GM19240 (cell line): ENCODE measurements around the gene ZNF32.

ENCODE experiments used
- DNase-seq: peaks from one replicate; pipeline ENCODE4 v3.0.0; 2011; ENCODE audit warnings: low spot score; ENCODE audit not compliant: insufficient read length

Gene ZNF32

GRCh38 chr10:43648398-43649184, at the start of gene ZNF32:
TSS of gene ZNF32 (minus strand) at chr10:43648881. CDS start at chr10:43646133, 2,748 bp downstream.
- DNase-seq = peak; percentile 87

- DNase-seq = no peak
Measured at GRCh38 chr10:43698156-43698555, 49.5 kb upstream of the ZNF32 start.

GRCh38 chr10:43696909-43697483, 48.3 kb upstream of the ZNF32 start:
- no peak for DNase-seq

- no peak for DNase-seq
Measured at GRCh38 chr10:43695730-43696129, 47.0 kb upstream of the ZNF32 start.

- no peak for DNase-seq
Measured at GRCh38 chr10:43695321-43695720, 46.6 kb upstream of the ZNF32 start.

- DNase-seq = no peak
Measured at GRCh38 chr10:43694526-43694925, 45.8 kb upstream of the ZNF32 start.

- DNase-seq = no peak
Measured at GRCh38 chr10:43693602-43694001, 44.9 kb upstream of the ZNF32 start.

- DNase-seq = no peak
Measured at GRCh38 chr10:43692051-43692825, 43.6 kb upstream of the ZNF32 start.

DNA sequence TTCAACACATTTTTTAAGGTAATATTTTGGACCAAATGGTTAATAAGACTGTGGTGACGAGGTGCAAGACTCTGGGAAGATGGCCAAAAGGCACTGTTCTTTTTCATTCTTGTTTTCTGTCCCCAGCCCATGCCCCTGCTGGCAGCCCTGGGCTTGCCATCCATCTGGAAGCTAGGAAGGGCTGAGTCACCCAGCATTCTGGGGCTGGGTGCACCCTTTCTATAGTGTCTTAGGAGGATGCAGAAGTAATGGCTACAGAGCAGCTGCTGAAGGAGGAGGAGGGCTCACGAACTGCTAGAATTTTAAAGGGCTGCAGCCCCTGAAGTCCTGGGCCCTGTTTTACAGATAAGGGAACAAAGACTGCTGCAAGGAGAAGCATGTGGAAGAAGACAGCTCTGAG, 42.8 kb upstream of the ZNF32 start:
- DNase-seq = no peak

DNA sequence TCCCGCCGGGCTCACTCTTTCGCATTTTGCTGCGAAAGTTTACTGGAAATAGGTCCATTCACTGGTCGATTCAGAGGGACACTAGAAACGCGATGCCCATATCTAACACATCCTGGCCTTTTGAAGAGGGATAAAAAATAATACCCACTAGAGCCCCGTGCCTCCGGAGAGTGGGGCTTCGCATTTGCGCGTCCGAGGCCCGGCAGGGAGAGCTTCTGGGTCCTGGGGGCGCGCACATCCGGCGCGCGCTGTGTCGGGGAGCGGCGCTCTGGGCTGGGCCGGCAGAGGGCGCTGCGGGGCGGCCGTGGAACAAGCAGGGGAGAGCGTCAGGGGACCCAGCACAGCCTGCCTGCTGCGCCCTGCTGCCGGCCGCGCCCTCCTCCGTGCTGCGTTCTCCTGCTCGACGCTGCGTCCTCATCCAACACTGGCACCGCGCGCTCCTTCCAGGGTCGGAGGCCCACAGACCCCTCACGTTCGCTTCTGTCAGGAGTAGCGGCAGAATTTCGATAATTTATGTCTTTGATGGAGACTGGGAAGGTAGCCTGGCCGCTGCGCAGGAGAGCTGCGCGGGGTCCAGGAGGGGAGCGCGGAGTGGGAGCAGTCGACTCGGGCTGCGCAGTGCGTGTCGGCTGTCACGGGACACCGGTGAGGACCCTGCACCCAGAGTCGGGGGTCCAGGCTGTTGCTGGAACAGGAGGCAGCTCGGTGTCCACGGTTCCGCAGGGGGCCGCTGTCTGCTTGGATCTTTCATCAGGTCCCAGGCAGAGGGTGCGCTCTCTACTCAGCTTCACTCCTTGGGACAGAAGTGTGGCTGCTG, 41.5 kb upstream of the ZNF32 start:
- peak; percentile 74 for DNase-seq

- no peak for DNase-seq
Measured at GRCh38 chr10:43689618-43689954, 40.9 kb upstream of the ZNF32 start.

GRCh38 chr10:43689007-43689491, 40.4 kb upstream of the ZNF32 start:
- DNase-seq = no peak

- no peak for DNase-seq
Measured at GRCh38 chr10:43688348-43688892, 39.7 kb upstream of the ZNF32 start.

DNA sequence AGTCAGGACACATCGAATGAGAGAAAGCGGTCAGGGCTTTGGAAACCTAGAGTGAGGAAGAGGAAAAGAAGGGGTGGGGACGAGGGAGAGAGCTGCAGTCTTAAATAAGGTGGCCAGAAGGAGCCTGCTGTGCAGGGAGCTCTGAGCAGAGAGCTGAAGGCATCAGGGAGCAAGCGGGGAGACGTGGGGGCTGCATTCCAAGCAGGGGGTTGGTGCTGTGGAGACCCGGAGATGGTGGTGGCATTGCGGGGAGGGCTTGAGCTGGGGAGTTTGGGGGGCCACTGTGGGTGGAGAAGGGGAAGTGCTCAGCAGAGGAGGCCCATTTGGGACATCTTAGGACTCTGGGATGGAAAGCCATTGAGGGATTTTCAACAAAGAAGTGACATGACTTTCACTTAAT, 38.7 kb upstream of the ZNF32 start:
- no peak for DNase-seq

- DNase-seq = no peak
Measured at GRCh38 chr10:43686414-43686813, 37.7 kb upstream of the ZNF32 start.

DNA sequence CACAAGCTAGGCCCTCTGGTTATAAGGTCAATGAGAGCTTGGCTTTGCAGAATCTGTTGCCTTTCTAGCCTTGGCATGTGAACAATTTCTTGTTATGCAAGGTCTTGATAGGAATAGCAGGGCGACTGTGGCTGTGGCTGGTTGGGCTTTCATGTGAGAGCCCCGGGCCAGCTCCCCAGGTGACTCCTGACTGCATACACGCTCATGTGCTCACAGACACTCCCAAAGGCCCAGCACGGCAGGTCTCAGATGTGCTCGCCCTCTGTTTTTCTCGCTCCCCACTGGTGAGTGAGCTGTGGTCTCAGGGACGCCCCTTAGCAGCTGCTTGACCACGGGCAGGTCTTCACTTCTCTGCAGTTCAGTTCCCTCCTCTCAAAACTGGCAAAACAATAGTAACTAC, 37.1 kb upstream of the ZNF32 start:
- no peak for DNase-seq

DNA sequence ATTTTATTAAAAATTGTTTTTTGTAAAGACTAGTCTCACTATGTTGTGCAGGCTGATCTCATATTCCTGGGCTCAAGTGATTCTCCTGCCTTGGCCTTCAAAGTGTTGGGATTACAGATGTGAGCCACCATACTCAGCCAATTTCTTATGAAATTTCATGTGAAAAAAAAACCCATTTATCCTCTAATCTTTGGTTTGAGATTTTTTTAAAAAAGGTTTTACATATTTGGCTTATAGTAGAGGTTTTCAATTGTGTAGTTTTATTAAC, 35.5 kb upstream of the ZNF32 start:
- no peak for DNase-seq

- DNase-seq = no peak
Measured at GRCh38 chr10:43683451-43684291, 35.0 kb upstream of the ZNF32 start.

DNA sequence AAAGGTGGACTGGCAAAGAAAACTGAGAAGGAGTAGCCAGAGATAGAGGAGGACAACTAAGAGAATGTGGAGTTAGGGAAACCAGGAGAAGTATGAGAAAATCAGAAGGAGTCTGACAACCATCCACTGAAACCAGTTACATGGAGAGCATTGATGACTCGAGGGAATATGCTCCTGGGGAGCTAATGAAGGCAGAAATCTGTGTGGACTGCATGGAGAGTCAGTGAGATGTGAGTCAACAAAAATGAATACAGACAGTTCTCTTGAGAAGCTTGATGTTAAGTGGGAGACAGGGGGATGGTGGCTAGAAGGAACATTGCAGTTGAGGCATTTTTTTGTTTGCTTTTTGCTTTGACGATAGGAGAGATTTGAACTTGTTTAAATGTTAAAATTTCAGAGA, 34.3 kb upstream of the ZNF32 start:
- DNase-seq = no peak

DNA sequence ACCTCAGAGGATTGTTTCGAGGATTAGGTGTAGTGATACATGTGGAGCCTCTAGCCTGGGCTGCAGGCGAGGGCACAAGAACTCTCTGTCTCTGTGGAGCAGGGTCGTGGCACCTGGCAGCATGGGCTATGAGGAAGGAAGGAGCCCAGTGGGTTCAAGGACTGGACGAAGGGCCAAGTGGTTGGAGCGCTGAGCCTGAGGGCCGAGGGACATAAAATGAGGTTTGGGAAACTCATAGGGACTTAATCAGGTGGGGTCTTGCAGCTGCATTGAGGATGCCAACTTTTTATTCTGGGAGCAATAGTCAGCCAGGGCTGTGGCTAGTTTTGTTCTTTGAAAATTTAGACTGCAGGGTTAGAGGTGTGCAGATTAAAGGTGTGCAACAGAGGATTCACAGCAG, 33.0 kb upstream of the ZNF32 start:
- DNase-seq = no peak

GRCh38 chr10:43681220-43681619, 32.5 kb upstream of the ZNF32 start:
- DNase-seq = no peak
